ENCODE measurements around the gene CDKN1B.

The CDKN1B gene

GRCh38 chr12:12716793-12717585 is at the start of gene CDKN1B:
CDKN1B (plus strand) TSS chr12:12717368; CDS start chr12:12717840, 472 bp downstream.
- TF ChIP-seq CTCF (IDR thresholded peaks at IDR 0.05; ENCODE audit: low read length, missing control alignments) = no peak
- peak within 1 kb of the TSS; percentile 72 for H3K4me3 ChIP-seq (replicated peaks; ENCODE audit: low read depth, low read length)
- peak; percentile 96 for DNase-seq (ENCODE audit: low read depth)

GRCh38 chr12:12668005-12668404 is 49.2 kb upstream of the CDKN1B start:
- no peak overlapping the region for H3K4me3 ChIP-seq (replicated peaks; ENCODE audit: low read depth, low read length)
- DNase-seq (ENCODE audit: low read depth) = no peak
- TF ChIP-seq CTCF (IDR thresholded peaks at IDR 0.05; ENCODE audit: low read length, missing control alignments) = no peak

GRCh38 chr12:12669020-12669419 is 48.1 kb upstream of the CDKN1B start:
- DNase-seq (ENCODE audit: low read depth) = no peak
- TF ChIP-seq CTCF (IDR thresholded peaks at IDR 0.05; ENCODE audit: low read length, missing control alignments) = no peak
- H3K4me3 ChIP-seq (replicated peaks; ENCODE audit: low read depth, low read length) = no peak overlapping the region

GRCh38 chr12:12671850-12672660 is 45.1 kb upstream of the CDKN1B start:
- no peak overlapping the region for H3K4me3 ChIP-seq (replicated peaks; ENCODE audit: low read depth, low read length)
- TF ChIP-seq CTCF (IDR thresholded peaks at IDR 0.05; ENCODE audit: low read length, missing control alignments) = no peak
- DNase-seq (ENCODE audit: low read depth) = no peak

GRCh38 chr12:12673296-12673695 is 43.9 kb upstream of the CDKN1B start:
- H3K4me3 ChIP-seq (replicated peaks; ENCODE audit: low read depth, low read length) = no peak overlapping the region
- DNase-seq (ENCODE audit: low read depth) = no peak
- TF ChIP-seq CTCF (IDR thresholded peaks at IDR 0.05; ENCODE audit: low read length, missing control alignments) = no peak

GRCh38 chr12:12676605-12677004 is 40.6 kb upstream of the CDKN1B start:
- no peak overlapping the region for H3K4me3 ChIP-seq (replicated peaks; ENCODE audit: low read depth, low read length)
- TF ChIP-seq CTCF (IDR thresholded peaks at IDR 0.05; ENCODE audit: low read length, missing control alignments) = no peak
- DNase-seq (ENCODE audit: low read depth) = no peak
